ENCODE measurements around the gene ADSL. TPM values are rescaled to one million over a fixed set of nuclear protein-coding genes. Genes with fewer than 3 reads are reported as not detected.

ADSL gene
- total RNA-seq, 4 donors from 2014 or later, result 32.0 to 98.1 (median 77.8) TPM

DNA sequence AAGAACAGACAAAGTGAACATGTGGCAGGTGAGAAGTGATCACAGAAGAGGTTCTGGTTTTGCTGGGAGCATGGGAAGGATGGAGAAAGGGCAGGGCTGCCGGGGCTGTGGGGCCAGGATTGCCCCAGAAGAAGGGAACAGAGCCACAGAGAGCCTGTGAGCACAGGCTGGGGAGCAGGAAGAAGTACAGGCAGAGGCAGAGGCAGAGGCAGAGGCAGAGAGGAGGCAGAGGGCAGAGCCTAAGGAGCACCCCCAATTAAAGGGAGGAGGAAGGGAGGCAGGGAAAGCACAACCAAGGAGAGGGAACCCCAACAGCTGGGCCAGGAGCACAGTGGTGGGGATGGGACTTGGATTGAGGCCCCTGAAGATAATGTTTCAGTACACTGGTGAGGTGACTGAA, 75.6 kb downstream of the ADSL start:
- no peaks in the 10 kb centered on the region for H3K9me3 ChIP-seq
- H3K4me3 ChIP-seq, result no peak overlapping the region
- H3K27ac ChIP-seq, result no peak overlapping the region
- peaks cover 0 to 20% (median 0%) of the 10 kb centered on the region in 3 donors for H3K4me1 ChIP-seq
- intact Hi-C loops (cut with DNase I), result no loop called here
- no peaks in the 10 kb centered on the region for H3K27me3 ChIP-seq
- TF ChIP-seq CTCF (IDR thresholded peaks at IDR 0.05) (no peak), POLR2A (IDR thresholded peaks at IDR 0.05) (no peak)
- peaks cover 60 to 100% (median 61%) of the 10 kb centered on the region in 3 donors for H3K36me3 ChIP-seq
- WGBS, 2 donors, result 80 to 91% methylated on average over 1 of the region's 1 CpG
- no peak for DNase-seq

GRCh38 chr22:40422558-40423309, 76.4 kb downstream of the ADSL start:
- no peak overlapping the region for H3K27ac ChIP-seq
- 88 to 89% methylated on average over 7 to 8 of the region's 9 CpGs for WGBS, 2 donors
- no peak overlapping the region for H3K4me3 ChIP-seq

DNA sequence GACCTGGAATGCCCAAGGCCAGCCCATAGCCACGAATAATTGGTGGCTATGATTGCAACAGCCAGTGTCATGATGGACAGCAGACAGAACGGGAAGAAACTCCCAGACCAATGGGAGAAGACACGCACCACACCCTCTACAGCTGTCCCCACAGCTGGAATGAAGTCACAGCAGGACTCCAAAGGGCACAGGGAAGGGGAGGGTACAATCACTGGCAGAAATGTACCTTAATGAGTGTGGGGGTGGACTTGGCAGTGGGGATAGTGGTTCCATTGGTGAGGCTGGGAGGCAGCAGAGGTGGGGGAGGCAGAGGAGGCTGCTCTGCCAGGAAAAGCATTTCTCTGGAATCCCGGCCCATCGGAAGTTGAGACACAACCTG, 77.0 kb downstream of the ADSL start:
- Histone ChIP-seq H3K9me3 (no peaks in the 10 kb centered on the region), H3K36me3 (peaks cover 52 to 100% (median 53%) of the 10 kb centered on the region in 3 donors), H3K27ac (no peak overlapping the region), H3K27me3 (no peaks in the 10 kb centered on the region), H3K4me1 (peaks cover 0 to 23% (median 0%) of the 10 kb centered on the region in 3 donors), H3K4me3 (no peak overlapping the region)
- WGBS, 2 donors, result 69 to 71% methylated on average over 5 of the region's 5 CpGs
- TF ChIP-seq POLR2A (IDR thresholded peaks at IDR 0.05) (no peak), CTCF (IDR thresholded peaks at IDR 0.05) (no peak)
- no peak for DNase-seq
- intact Hi-C loops (cut with DNase I), result no loop called here

More at GRCh38 chr22:40422558-40423309, 76.4 kb downstream of the ADSL start:
- TF ChIP-seq POLR2A (IDR thresholded peaks at IDR 0.05) (no peak), CTCF (IDR thresholded peaks at IDR 0.05) (no peak)
- peaks cover 0 to 23% (median 0%) of the 10 kb centered on the region in 3 donors for H3K4me1 ChIP-seq
- no peak for DNase-seq
- H3K9me3 ChIP-seq, result no peaks in the 10 kb centered on the region
- H3K27me3 ChIP-seq, result no peaks in the 10 kb centered on the region
- intact Hi-C loops (cut with DNase I), result no loop called here
- peaks cover 54 to 100% (median 56%) of the 10 kb centered on the region in 3 donors for H3K36me3 ChIP-seq

DNA sequence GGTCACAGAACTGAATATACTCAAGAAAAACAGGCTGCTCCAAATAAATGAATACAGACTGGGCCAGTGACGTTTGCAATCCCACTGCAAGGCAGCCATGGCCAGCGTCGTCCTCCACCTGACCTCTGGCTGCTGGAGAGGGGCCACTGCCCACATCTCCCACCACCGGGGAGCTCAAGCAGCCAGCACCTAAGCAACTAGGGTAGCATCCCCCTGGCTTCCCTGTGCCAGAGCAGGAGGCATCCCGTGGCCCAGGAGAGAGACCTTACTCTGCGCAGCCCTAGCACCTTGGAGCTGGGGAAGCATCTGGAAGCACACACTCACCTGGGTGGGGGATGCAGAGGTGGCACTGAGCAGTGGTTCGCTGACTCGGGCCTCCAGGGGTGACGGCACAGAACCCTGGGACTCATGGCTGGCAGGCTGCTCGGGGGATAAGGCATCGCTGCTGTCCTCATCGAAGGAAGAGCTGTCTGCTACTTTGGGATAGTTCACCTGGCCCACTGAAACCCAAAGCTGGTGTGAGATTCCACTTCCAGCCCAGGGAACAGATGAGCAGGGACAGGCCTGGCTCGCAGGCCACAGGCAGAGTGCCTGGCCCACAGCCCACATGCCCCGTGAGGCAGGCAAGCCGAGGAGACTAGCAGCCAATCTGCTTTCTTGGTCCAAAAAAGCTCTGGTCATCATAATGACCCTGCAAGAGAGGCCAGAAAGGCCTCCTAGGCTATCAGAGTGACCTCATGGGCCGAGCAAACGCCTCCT, 77.8 kb downstream of the ADSL start:
- Histone ChIP-seq H3K4me1 (peaks cover 0 to 20% (median 0%) of the 10 kb centered on the region in 3 donors), H3K27me3 (no peaks in the 10 kb centered on the region), H3K4me3 (no peak overlapping the region), H3K36me3 (peaks cover 46 to 100% (median 47%) of the 10 kb centered on the region in 3 donors), H3K9me3 (no peaks in the 10 kb centered on the region), H3K27ac (no peak overlapping the region)
- TF ChIP-seq CTCF (IDR thresholded peaks at IDR 0.05) (no peak), POLR2A (IDR thresholded peaks at IDR 0.05) (no peak)
- intact Hi-C loops (cut with DNase I), result no loop called here
- DNase-seq, result no peak
- 91 to 97% methylated on average over 4 to 8 of the region's 17 CpGs for WGBS, 2 donors

- DNase-seq, result no peak
- H3K4me3 ChIP-seq, result no peak overlapping the region
- H3K27ac ChIP-seq, result no peak overlapping the region
- H3K36me3 ChIP-seq, result peaks cover 42 to 100% (median 45%) of the 10 kb centered on the region in 3 donors
- no peaks in the 10 kb centered on the region for H3K9me3 ChIP-seq
- intact Hi-C loops (cut with DNase I), result no loop called here
- H3K4me1 ChIP-seq, result peaks cover 0 to 18% (median 0%) of the 10 kb centered on the region in 3 donors
- H3K27me3 ChIP-seq, result no peaks in the 10 kb centered on the region
- 79 to 91% methylated on average over 4 of the region's 5 CpGs for WGBS, 2 donors
- TF ChIP-seq POLR2A (IDR thresholded peaks at IDR 0.05) (no peak), CTCF (IDR thresholded peaks at IDR 0.05) (no peak)
These were observed 78.8 kb downstream of the ADSL start for GRCh38 chr22:40425082-40425481.
